Keratinocyte (primary cell): ENCODE measurements around the gene LRRC7. TPM values are rescaled to one million over a fixed set of nuclear protein-coding genes. Genes with fewer than 3 reads are reported as not detected.

Source experiments
- DNase-seq: peaks from one replicate; pipeline ENCODE4 v3.0.0-alpha.2; 2011; ENCODE audit warnings: low read depth, missing footprints, low spot score
- FAIRE-seq: peaks from 2 replicates; lab custom pipeline; 2011; peaks lifted over from hg19 to GRCh38; lab: Jason Lieb, UNC
- H2AFZ ChIP-seq: 2 replicates; pipeline ENCODE4 v1.6.0; 2012; ENCODE audit warnings: low read length, control low read depth, inconsistent platforms; ENCODE audit not compliant: control insufficient read depth
- H3K27ac ChIP-seq: 2 replicates; pipeline ENCODE4 v1.5.1; 2011; ENCODE audit warnings: low read length; ENCODE audit not compliant: control insufficient read depth, insufficient read depth
- H3K27me3 ChIP-seq: 3 replicates; pipeline ENCODE4 v1.6.0; 2011; ENCODE audit warnings: low read length; ENCODE audit not compliant: control insufficient read depth, insufficient read depth; ENCODE audit errors: extremely low read depth
- H3K36me3 ChIP-seq, 2 experiments: 2 replicates in 1 of 2; 3 replicates in 1 of 2; pipeline ENCODE4 v1.5.1; 2011; ENCODE audit warnings: low read length in 2 of 2, mild to moderate bottlenecking in 1 of 2; ENCODE audit not compliant: control insufficient read depth in 2 of 2, insufficient read depth in 2 of 2; ENCODE audit errors: extremely low read depth in 1 of 2
- H3K4me1 ChIP-seq: 3 replicates; pipeline ENCODE4 v1.5.1; 2011; ENCODE audit warnings: low read length; ENCODE audit not compliant: control insufficient read depth, insufficient read depth; ENCODE audit errors: extremely low read depth
- H3K4me2 ChIP-seq: 3 replicates; pipeline ENCODE4 v1.6.0; 2011; ENCODE audit warnings: low read depth, low read length; ENCODE audit not compliant: control insufficient read depth, insufficient read depth; ENCODE audit errors: extremely low read depth
- H3K4me3 ChIP-seq, 3 experiments: fragments of 200-600 bp in 1 of 3; sonication (generic) in 1 of 3; 2 replicates in 2 of 3; 3 replicates in 1 of 3; pipeline ENCODE4 v1.5.1; 2011 to 2016; ENCODE audit warnings: low read length in 3 of 3, mild to moderate bottlenecking in 3 of 3, control low read depth in 2 of 3, inconsistent platforms in 1 of 3, low read depth in 1 of 3, mixed read lengths in 1 of 3, mixed run types in 1 of 3, moderate library complexity in 1 of 3; ENCODE audit not compliant: control insufficient read depth in 2 of 3, insufficient read depth in 2 of 3; ENCODE audit errors: extremely low read depth in 1 of 3
- H3K79me2 ChIP-seq: 2 replicates; pipeline ENCODE4 v1.6.0; 2012; ENCODE audit warnings: low read length; ENCODE audit not compliant: control insufficient read depth, insufficient read depth
- H3K9ac ChIP-seq: 3 replicates; pipeline ENCODE4 v1.6.0; 2011; ENCODE audit warnings: low read length; ENCODE audit not compliant: control insufficient read depth, insufficient read depth; ENCODE audit errors: extremely low read depth
- H3K9me1 ChIP-seq: 3 replicates; pipeline ENCODE4 v1.6.0; 2011; ENCODE audit warnings: low read length; ENCODE audit not compliant: control insufficient read depth, insufficient read depth; ENCODE audit errors: extremely low read depth
- H3K9me3 ChIP-seq: 2 replicates; pipeline ENCODE4 v1.5.1; 2012; ENCODE audit warnings: low read depth, low read length; ENCODE audit not compliant: control insufficient read depth
- H4K20me1 ChIP-seq: 3 replicates; pipeline ENCODE4 v1.6.0; 2011; ENCODE audit warnings: low read length; ENCODE audit not compliant: control insufficient read depth, insufficient read depth; ENCODE audit errors: extremely low read depth
- EZH2 ChIP-seq: IDR thresholded peaks from one replicate; pipeline ENCODE4 v1.6.1; 2012; ENCODE audit warnings: inconsistent platforms, mild to moderate bottlenecking, low read length, moderate library complexity
- dilution Hi-C: fragments of 300-500 bp; cut with MboI; formaldehyde crosslinking; loops from one replicate; pipeline ENCODE4 v1.7.0; 2020; ENCODE audit warnings: low sequenced_read_pairs; ENCODE audit not compliant: extremely low pct_ligation_motif_present
- polyA plus RNA-seq, 5 experiments: library from polyadenylated mRNA; depleted of rRNA in 3 of 5; stranded (reverse) in 3 of 5; stranded (forward) in 1 of 5; unstranded in 1 of 5; fragments of >200 nt; gene quantifications; 1 replicate in 1 of 5; 2 replicates in 3 of 5; 3 replicates in 1 of 5; pipeline versions ENCODE4 v1.2.1 to v1.2.3, GENCODE V29; 2011 to 2012; ENCODE audit warnings: missing spikeins in 2 of 5, low read depth in 1 of 5, low replicate concordance in 1 of 5
- TF ChIP-seq, protein P1 (sequence below), 3 experiments: IDR thresholded peaks in 1 of 3; conservative IDR thresholded peaks in 1 of 3; optimal IDR thresholded peaks in 1 of 3; 2 replicates in 2 of 3; 3 replicates in 1 of 3; pipeline versions ENCODE3 to v1.5.1; 2011; ENCODE audit warnings: low read length in 3 of 3, mild to moderate bottlenecking in 3 of 3, moderate library complexity in 2 of 3, control low read depth in 1 of 3, inconsistent platforms in 1 of 3; ENCODE audit not compliant: insufficient read depth in 2 of 3; ENCODE audit errors: extremely low read depth in 1 of 3

Gene LRRC7
- polyA plus RNA-seq, 1 donor (not counting 4 experiments of a cell fraction or from before 2014, with no cell fraction given) = 0.28 TPM

DNA sequence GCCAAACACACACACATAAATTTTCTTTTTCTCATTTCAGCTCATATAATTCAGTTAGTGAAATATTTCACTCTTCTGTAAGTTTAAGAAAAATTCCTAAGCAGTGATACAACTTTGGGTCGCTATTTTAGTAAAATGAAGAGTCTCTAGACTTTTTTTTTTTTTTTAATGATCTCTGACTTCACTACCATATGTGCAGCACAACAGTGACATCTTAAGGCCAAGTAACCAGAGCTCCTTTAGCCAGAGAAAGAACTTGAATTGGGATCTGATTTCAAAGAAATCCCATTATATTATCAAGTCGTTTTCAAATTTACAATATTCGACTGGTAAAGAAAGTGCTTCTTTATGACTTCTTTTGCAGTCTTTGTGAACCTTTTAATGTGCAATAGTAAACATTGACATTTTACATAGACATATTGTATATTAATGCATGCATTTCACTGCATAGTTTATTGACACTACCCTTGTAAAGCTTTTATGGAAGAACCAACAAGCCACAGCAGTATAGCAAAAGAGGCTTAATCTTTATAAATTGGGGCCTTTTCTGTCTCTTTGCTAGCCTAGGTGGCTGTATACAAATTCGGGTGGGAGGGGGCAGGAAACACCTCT lies 575.4 kb downstream of the LRRC7 start:
- no peak overlapping the region for H3K4me2 ChIP-seq
- dilution Hi-C loops = no loop called here
- TF ChIP-seq, protein P1, sequence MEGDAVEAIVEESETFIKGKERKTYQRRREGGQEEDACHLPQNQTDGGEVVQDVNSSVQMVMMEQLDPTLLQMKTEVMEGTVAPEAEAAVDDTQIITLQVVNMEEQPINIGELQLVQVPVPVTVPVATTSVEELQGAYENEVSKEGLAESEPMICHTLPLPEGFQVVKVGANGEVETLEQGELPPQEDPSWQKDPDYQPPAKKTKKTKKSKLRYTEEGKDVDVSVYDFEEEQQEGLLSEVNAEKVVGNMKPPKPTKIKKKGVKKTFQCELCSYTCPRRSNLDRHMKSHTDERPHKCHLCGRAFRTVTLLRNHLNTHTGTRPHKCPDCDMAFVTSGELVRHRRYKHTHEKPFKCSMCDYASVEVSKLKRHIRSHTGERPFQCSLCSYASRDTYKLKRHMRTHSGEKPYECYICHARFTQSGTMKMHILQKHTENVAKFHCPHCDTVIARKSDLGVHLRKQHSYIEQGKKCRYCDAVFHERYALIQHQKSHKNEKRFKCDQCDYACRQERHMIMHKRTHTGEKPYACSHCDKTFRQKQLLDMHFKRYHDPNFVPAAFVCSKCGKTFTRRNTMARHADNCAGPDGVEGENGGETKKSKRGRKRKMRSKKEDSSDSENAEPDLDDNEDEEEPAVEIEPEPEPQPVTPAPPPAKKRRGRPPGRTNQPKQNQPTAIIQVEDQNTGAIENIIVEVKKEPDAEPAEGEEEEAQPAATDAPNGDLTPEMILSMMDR (optimal IDR thresholded peaks at IDR 0.05 in 1 of 3, IDR thresholded peaks at IDR 0.05 in 1 of 3, conservative IDR thresholded peaks at IDR 0.05 in 1 of 3; ENCODE audit: extremely low read depth in 1 of 3, insufficient read depth in 2 of 3, low read length in 3 of 3) = no peak
- TF ChIP-seq EZH2 = no peak
- DNase-seq = no peak
- no peaks in the 10 kb centered on the region for H4K20me1 ChIP-seq
- no peak for FAIRE-seq
- H2AFZ ChIP-seq = no peak overlapping the region
- no peaks in the 10 kb centered on the region for H3K79me2 ChIP-seq
- no peaks in the 10 kb centered on the region for H3K9me3 ChIP-seq
- no peaks in the 10 kb centered on the region for H3K27me3 ChIP-seq
- H3K4me3 ChIP-seq = no peak overlapping the region
- no peaks in the 10 kb centered on the region for H3K36me3 ChIP-seq
- no peaks in the 10 kb centered on the region for H3K4me1 ChIP-seq
- H3K27ac ChIP-seq = no peak overlapping the region
- H3K9ac ChIP-seq = no peak overlapping the region
- no peaks in the 10 kb centered on the region for H3K9me1 ChIP-seq

DNA sequence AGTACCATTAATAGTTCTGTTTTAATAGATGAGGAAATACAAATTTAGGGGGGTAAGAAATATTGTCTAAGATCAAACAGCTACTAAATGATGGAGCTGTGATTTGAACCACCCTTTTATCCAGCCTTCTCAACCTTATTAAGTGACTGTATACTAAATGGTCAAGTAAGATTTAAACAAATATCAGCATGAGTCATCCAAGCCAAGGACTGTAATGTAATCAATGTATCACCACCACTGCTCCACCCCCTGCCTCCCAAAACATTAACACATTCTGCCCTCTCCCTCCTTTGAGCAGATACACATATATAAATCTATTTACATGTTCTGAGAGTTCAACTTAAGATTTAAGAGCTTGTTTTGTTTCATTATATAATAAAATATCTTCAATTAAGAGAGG lies 578.8 kb downstream of the LRRC7 start:
- no peak for FAIRE-seq
- Histone ChIP-seq H3K4me3 (no peak overlapping the region), H3K4me2 (no peak overlapping the region), H3K79me2 (no peaks in the 10 kb centered on the region), H3K4me1 (no peaks in the 10 kb centered on the region), H3K9ac (no peak overlapping the region), H3K36me3 (peaks cover 0 to 4% of the 10 kb centered on the region in 2 experiments), H4K20me1 (no peaks in the 10 kb centered on the region), H3K27ac (no peak overlapping the region), H3K9me1 (no peaks in the 10 kb centered on the region), H3K9me3 (no peaks in the 10 kb centered on the region), H3K27me3 (no peaks in the 10 kb centered on the region), H2AFZ (no peak overlapping the region)
- TF ChIP-seq, protein P1 (optimal IDR thresholded peaks at IDR 0.05 in 1 of 3, IDR thresholded peaks at IDR 0.05 in 1 of 3, conservative IDR thresholded peaks at IDR 0.05 in 1 of 3; ENCODE audit: extremely low read depth in 1 of 3, insufficient read depth in 2 of 3, low read length in 3 of 3) = no peak
- no peak for TF ChIP-seq EZH2
- dilution Hi-C loops = no loop called here
- DNase-seq = no peak
